Mesangial cell (primary cell): ENCODE measurements around the gene MAGEC3. TPM values are rescaled to one million over a fixed set of nuclear protein-coding genes. Genes with fewer than 3 reads are reported as not detected.

Experiments
- total RNA-seq: library from RNA; depleted of rRNA; stranded (reverse); fragments of >200 nt; gene quantifications from 2 replicates; pipeline ENCODE4 v1.2.3, GENCODE V29; 2015

Gene MAGEC3, protein sequence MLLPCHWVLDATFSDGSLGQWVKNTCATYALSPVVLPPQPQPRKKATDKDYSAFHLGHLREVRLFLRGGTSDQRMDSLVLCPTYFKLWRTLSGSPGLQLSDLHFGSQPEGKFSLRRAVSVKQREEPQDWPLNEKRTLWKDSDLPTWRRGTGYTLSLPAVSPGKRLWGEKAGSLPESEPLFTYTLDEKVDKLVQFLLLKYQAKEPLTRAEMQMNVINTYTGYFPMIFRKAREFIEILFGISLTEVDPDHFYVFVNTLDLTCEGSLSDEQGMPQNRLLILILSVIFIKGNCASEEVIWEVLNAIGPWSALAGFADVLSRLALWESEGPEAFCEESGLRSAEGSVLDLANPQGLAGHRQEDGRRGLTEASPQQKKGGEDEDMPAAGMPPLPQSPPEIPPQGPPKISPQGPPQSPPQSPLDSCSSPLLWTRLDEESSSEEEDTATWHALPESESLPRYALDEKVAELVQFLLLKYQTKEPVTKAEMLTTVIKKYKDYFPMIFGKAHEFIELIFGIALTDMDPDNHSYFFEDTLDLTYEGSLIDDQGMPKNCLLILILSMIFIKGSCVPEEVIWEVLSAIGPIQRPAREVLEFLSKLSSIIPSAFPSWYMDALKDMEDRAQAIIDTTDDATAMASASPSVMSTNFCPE
- not detected in 2 replicates for total RNA-seq

DNA sequence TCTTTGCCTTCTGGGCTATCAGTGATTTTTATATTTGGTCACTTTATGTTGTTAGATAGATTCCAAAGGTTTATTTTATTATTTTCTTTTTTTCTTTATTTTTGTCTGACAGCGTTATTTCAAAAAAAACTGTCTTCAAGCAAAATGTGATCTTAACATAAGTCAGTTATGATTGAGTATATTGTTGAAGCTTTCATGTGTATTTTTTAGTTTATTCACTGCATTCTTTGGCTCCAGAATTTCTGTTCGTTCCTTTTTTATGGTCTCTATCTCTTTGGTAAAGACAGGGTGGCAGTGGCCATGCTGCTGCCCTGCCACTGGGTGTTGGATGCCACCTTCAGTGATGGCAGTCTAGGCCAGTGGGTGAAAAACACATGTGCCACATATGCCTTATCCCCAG, at the start of gene MAGEC3:
MAGEC3 (plus strand) TSS at position 301 of the 400 bp plus-strand sequence; CDS start at position 301, 0 bp downstream.

DNA sequence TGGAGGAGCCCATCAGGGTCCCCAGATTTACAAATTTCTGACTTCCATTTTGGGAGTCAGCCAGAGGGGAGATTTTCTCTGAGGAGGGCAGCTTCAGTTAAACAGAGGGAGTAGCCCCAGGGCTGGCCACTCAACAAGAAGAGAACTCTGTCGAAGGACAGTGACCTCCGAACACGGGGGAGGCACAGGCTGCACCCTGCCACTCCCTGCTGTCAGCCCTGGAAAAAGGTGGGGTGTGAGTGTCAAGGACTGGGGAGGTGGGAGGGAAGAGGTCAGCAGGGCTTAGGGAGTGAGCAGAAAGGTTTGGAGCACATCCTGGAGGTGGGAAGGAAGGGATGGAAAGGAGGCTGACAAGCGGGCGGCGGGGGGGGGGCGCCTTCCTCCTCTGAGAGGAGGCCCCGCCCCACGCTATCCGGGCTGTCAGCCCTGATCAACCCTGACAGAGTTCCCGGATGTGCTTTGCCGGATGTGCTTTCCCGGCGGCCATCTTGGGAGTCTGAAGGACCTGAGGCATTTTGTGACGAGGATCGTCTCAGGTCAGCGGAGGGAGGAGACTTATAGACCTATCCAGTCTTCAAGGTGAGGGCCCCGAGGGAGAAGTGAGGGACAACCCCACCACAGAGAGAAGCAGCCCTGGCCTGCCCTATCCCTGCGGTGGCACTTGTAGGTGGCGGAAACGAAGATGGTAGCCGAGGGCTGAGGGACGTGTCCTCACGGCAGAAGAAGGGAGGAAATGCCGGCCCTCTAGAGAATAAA, 65.5 kb downstream of the MAGEC3 start, which contains the start of gene MAGEC1:
MAGEC1 (plus strand) TSS at position 495 of the 756 bp plus-strand sequence. CDS start 1,179 bp downstream, outside the sequence.

Other genes with a start within 250 kb of the MAGEC3 start
- gene SPANXA2, start 248.6 kb upstream of the MAGEC3 start, total RNA-seq: not detected in 2 replicates
- gene SPANXD, start 139.6 kb upstream of the MAGEC3 start, total RNA-seq: not detected in 2 replicates
- not detected in 2 replicates for gene MAGEC1, start 65.6 kb downstream of the MAGEC3 start, total RNA-seq